M059J (cell line): Measurements from ENCODE around the gene BAIAP2L1. TPM values are rescaled to one million over a fixed set of nuclear protein-coding genes. Genes with fewer than 3 reads are reported as not detected.

Experiments used
- DNase-seq: peaks from one replicate; pipeline ENCODE4 v3.0.0-alpha.2; 2012; ENCODE audit warnings: low read depth
- total RNA-seq: library from RNA; depleted of rRNA; stranded (reverse); fragments of >200 nt; shearing (Covaris generic); gene quantifications from 2 replicates; pipeline ENCODE4 v1.2.3, GENCODE V29; 2014

The BAIAP2L1 gene
- total RNA-seq, 1 experiment from 2014 or later = 28.7 TPM

DNA sequence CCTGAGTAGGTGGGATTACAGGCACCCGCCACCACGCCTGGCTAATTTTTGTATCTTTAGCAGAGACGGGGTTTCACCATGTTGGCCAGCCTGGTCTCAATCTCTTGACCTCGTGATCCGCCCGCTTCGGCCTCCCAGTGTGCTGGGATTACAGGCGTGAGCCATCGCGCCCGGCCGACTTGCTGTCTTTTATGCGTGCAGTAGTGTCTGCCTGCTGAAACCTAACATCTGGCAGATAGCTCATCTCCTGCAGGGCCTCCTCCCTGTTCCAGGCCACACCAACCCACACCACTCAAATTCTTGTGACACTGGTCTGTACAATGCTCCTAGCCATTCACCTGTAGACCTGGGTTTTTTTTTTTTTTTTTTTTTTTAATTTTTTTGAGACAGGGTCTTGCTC lies 41.5 kb downstream of the BAIAP2L1 start:
- DNase-seq = no peak

DNA sequence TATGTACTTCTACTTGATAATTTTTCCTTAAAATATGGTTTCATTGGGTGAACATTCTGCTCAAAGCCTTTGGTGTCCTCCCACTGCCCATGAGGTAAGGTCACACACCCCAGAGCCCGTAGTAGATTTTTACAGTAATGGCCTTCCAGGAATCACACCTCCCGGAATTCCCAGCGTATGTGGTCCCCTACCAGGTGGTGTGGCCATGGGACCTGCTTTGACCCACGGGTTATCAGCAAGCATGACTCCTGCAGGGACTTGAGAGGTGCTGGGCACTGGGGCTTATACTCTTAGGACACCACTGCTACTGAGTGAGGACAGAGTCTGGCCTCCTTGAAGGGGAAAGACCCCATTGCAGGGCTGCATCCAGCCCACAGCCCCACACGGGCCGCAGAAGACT lies 42.2 kb downstream of the BAIAP2L1 start:
- no peak for DNase-seq

DNA sequence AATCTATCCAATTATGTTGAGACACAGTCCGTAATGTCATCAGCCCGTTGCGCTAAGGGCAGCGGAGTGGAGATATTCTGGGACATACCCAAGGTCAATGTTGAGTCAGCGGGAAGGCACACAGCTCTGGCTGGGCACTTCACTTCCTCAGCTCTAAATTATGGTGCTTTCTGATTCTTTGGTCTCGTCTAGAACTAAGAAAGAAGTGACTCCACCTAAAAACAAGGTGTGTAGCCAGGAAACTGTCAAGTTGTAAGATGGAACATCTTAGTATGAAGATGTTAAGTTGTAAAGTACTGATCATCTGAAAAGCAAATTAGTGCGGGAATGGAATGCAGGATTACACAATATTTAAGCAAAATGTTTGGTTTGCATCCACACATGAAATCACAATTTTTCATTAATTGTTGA lies 43.1 kb downstream of the BAIAP2L1 start:
- DNase-seq = peak; percentile 80

DNA sequence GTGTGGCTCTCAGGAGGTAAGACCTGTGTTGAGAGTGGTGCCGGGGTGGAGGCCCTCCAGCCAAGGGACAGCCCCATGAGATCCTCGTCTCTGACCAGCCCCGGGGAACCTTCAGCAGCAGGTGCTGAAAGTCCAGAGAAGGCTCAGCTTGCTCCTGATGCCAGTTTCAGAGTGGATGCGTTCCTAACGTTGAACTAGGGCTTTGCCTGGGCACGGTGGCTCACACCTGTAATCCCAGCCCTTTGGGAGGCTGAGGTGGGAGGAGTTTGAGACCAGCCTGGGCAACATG lies 45.7 kb downstream of the BAIAP2L1 start:
- no peak for DNase-seq

DNA sequence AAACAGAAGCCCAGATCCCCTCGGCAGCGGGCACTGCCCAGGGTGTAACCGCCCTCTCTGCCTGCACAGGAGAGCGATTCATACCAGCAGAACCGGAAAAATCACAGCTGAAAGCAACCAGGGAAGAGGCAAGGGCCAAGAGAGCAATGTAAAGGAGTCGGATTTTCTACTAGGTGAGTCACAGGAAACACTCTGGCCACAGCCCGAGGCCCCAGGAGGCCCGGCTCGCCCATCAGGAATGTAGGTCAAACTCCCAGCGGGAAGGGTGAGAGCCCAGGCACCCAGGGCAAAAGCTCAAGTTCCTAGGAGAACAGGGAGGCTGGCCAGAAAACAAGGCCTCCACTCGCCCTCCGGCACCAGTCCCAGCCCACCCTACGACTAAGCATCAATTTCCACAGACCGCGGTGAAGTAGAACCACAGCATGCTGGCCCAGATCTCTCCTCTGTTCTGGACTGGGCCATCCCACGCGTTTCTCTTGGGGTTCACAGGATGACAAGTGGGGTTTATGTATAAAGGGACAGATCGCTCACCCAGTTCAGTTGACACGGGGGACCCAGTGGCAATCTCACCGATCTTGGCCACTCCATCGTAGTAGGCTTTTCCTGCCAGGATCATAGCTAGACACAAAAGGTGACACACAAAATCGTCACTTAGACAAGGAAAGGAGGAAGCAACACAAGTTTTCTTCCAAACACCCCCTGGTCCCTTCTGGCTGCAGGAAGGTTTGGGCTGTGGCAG lies 46.2 kb downstream of the BAIAP2L1 start:
- DNase-seq = peak; percentile 97

DNA sequence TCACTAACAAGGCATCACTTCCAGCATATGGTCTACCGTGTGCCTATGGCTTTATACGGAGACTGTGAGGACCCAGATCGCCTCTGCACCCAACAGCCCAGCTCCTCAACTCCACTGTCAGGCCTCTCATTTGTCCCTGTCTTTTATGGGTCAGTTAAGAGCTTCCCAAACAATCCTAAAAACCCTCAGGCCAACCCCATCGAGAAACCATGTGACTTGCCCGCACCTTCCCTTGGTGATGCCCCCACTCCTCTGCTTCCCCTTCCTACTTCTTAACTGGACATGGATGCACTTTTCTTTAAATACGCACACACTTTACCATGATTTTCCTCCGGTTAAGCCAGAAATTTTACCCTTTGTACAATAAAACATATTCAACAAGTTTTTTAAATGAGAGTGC lies 46.8 kb downstream of the BAIAP2L1 start:
- peak; percentile 65 for DNase-seq

DNA sequence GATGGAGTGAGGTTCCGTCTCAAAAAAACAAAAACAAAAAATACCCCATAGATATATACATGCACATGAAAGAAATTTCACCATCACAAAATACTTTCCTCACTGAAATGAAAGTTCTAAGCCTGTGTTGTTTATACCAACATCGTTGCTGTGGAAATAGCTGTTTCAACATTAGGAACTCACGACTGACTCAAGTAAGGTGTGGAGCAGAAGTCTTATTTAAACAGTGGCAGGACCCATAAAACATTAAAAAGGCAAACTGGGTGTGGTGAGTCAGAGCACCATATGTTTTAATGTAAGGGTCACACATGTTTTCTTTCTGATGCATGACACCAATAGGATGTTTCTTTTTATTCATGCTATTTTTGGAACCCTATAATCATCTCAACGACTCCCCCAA lies 48.3 kb downstream of the BAIAP2L1 start:
- DNase-seq = peak; percentile 77

DNA sequence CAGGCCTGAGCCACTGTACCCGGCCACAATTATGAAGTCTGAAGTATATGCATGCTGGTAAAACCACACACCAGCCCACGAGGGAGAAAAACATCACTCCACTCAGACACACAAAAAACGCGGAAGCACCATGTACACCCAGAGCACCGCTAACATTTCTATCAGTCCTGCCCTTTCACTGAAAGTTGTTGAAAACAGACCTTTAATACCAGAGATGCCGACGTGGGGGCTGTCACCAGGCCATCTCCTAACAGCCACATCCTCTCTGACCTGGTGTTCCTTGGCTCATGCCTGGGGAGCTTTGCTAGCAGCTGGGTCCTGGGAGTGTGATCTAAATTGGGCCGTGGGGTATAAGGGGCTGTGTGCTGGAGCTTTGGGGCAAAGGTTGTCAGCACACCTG lies 49.8 kb downstream of the BAIAP2L1 start:
- no peak for DNase-seq

DNA sequence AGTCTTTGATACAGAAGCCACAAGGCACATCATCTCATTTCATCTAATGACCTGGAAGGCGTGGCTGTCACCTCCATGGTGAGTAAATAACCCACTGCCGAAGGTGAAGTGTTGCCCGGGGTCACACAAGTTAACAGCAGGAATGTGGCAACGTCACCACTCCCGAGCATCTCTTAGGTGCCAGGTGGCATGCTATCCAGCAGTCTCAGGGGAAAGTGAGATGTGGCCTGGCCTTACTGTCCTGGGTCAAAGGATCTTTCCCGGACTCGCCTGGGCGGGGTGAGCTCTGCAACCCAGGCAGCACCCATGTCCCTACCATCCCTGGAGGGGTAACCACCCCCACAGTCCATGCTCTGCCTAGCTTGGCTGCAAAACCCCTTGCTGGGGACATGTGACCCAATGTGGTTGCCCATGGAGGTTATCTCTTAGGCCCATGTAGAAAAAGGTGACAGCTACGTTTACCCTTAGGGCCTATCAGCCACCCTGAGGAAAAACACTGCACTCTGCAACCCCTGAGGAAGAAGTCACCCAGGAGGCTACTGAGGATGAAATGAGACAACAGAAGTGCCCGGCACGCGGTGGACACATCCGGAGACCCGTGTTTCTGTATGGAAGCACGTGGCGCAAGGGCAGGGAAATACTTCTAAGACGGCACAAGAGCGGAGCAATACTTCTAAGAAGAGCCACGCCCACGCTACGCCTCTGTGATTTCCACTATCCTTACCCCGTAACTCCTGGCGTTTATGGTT lies 52.0 kb downstream of the BAIAP2L1 start:
- DNase-seq = no peak

DNA sequence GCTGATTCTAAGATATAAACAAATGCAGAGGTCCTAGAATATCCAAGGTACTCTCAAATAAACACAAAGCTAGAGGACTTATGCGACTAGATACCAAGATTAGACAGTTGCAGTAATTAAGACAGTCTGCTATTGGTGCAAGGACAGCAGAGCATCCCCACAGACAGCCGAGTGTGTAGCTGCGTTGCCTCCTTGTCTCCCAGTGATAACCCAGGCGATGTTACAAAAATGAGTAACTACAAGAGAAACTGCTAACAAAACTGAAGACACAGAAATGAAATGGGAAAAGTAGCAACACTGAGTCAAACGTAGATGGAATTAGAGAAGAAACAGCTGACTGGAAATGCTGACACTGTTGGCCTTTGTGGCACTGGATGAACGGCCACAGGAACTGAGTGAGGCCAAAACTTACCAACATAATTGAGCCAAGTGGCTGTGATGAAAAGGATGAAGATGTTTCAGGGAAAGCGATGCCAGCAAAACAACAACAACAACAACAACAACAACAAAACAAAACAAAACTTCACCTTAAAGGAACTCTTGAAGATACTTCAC lies 54.3 kb downstream of the BAIAP2L1 start:
- no peak for DNase-seq

DNA sequence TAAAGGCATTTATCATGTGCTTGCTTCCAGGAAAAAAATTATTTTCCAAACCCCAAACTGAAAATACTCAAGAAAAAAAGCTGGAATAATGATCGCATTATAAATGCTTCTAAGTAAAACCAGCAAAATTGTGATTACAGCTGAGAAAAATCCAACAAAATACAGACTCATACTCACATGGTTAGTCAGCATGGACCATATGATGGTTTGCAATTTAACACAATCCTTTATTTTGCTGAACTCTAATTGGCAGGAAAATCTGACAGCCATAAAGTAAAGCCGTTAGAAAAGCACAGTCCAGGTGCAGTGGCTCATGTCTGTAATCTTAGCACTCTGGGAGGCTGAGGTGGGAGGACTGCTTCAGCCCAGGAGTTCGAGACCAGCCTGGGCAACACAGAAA lies 59.8 kb downstream of the BAIAP2L1 start:
- peak; percentile 22 for DNase-seq

DNA sequence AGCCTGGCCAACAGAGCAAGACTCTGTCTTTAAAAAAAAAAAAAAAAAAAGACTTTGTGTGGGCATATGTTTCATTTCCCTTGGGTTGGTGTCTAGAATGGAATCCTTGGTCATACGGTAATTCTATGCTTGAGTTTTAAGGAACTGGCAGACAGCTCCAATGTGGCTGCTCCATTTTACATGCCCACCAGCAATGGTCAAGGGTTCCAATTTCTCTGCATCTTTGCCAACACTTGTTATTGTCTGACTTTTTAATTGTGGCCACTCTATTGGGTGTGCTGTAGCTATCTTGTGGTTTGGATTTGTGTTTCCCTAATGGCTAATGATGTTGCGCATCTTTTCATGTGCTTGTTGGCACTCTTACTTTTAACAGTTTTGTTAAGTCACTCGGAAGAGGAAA lies 61.8 kb downstream of the BAIAP2L1 start:
- DNase-seq = no peak

DNA sequence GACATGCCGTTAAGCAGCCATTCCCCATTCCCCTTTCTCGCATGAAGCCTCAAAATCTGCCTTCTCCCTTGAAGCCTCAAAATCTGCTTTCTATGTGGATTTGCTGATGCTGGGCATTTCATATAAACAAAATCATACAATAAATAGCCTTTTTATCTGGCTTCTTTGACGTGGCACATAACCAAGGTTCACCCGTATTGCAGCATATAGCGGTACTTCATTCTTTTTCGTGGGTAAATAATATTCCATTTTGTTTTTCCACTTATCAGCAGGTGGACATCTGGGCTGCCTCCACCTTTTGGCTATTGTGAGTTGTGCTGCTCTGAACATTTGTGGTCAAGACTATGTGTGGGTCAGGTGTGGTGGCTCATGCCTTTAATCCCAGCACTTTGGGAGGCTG lies 62.4 kb downstream of the BAIAP2L1 start:
- no peak for DNase-seq

DNA sequence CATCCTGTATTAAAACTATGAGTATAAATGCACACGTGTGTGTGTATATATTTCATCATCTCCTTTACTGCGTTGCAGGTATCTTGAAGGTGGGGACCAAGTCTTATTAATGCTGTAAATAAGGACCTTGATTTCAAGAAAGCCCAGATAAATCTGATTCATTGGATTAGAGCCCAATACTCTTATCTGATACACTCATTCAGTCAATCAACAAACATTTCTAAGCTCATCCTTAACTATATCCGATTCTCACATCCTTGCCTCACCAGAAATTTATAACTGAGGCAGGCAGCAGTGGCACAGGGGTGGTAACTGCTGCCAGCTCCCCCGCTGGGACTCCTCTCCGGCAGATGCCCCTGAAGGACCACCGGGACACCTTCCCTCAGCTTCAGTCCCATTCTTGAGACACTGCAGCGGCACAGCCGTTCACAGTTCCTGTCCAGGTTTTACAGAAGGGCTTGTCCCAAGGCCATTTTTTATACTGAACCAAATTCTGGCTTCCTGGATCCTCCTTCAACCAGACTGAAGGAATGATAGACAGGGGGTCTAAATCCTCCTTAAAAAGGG lies 65.4 kb downstream of the BAIAP2L1 start:
- DNase-seq = no peak

DNA sequence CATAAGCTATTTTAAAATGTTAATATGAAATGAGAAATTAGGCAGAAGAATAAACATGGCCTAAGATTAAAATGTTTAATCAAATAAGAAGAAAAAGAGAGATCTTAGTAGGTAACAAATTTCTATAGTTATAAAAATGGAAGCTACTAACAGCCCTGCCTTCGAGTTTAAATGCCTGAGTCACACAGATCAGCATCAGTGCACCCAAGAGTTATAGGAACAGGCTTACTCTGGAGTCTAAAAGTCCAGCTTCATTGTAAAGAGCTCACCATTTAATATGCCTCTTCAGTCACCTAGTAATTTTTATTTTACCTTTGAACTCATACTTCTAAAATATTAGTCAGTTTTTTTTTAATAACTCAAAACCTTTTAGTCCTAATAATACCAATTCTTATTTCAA lies 66.8 kb downstream of the BAIAP2L1 start:
- no peak for DNase-seq

DNA sequence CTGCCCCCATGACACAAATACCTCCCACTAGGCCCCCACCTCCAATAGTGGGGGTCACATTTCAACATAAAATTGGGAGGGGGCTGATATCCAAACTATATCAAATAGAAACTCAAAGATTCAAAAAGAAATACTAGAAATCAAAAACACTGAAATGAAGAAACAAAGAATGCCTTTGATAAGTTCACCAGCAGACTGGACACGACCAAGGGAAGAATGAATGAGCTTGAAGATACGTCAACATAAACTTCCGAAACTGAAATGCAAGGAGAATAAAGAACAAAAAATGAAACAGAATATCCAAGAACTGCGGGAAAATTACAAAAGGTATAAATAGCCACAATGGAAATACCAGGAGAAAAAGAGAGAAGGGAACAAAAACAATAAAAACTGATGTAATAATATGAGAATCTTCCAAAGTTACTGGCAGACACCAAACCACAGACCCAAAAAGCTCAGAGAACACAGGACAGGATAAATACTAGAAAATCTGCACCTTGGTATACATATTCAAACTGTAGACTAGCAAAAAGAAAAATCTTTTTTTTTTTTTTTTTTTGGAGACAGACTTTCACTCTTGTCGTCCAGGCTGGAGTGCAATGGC lies 69.9 kb downstream of the BAIAP2L1 start:
- no peak for DNase-seq

DNA sequence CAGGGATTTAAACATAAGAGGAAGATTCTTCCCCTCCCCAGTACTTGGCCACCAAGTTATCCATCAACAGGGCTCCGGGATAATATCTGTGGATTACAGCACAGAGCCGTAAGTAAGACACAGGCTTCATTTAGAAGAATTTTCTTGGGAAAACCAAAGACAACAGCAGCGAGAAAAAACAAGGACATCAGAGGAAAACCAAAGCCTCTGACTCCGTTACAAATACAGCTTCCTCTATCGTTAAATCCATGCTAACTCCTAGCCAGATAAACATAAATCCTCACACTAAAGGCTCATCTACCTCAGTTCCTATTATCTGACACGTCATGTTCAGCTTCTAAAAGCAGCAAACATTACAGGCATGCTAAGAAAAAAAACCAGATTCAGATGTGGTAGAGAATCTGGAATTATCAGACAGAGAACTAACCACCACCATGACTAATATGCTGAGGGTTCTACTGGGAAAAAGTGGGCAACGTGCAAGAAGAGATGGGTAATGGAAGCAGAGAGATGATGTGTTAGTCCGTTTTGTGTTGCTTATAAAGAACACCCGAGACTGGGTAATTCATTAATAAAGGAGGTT lies 71.0 kb downstream of the BAIAP2L1 start:
- DNase-seq = peak; percentile 19

DNA sequence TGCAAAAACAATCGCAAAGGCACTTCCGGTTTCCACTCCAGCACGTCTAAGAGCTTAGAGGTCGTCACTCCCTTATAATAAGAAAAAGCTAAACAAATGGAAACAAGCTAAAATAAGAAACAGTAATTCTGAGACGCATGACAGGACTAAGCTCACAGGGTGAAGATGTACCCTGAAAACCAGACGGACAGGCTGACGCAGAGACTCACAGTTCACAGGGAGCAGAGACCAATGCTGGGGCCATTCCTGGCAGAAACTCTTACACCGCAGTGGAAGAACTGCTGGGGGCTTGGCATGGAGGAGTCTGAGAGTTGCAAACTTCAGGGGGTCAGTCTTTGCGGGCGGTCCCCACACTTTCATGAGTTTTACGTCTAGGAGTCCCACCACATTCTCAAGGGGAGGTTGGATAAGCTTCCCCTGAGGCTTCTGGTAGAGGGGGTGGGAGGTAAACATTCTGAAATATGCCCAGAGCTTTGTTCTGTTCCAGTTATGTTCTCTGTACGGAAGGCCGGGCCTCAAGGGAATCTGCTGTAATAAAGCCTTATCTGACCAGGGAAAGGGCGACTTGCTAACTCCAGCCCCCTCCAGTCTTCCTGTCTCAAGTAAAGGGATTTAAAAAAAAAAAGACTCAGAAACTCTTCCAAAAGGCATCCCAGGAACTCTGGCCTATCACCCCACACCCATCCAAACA lies 71.6 kb downstream of the BAIAP2L1 start:
- no peak for DNase-seq

DNA sequence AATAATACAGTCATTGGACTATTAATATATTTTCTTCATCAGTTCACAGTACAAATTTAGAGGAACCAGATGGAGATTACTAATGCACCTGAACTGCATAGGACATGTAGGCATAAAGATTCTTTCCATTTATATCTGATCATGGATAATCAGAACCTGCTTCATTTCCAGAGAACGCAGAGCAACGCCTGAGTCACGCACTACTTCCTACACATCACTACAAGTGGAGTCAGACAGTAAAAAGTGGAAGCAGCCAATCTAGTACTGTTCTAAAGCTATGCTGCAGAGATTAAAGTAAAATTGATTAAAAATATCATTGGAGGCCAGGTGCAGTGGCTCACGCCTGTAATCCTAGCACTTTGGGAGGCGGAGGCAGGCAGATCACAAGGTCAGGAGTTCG lies 76.1 kb downstream of the BAIAP2L1 start:
- no peak for DNase-seq

DNA sequence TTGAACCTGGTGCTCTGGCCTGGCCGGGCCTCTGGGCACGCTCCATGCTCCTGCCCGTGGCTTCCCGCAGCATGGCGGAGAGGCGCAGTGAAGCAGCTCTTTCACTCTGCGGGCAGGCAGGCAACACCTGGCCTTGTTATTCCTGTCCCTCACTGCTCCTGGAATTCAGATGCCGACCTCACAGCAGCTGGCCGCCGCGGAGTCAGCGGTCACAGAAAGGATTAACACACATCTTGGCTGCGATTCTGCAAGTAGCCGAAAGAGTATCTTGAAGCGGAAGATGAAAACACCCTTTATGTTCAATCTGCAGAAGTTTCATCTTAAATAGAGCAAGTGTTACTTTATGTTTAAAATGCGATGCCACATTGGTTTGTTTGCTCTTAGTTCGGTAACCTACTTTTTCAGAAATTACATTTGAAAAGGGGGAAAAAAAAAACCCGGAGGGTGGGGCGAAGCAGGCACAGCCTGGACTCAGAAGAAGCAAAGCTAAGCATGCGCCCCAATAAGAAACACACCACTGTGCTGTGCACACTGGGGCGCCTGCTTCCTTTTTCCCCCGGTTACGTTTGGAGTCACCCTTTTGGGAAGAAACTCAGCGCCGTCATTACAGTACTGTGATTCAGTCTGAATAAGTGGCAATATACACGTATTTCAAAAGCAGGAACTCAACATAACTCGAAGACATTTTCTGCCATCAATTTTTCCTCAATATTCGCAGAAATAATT lies 77.1 kb downstream of the BAIAP2L1 start:
- no peak for DNase-seq
